Stimulated activated CD4-positive, alpha-beta T cell treated with anti-CD3 and anti-CD28 coated beads, Interleukin-1b, Interleukin-23, amount 100 ng/mL, for 1 hour (primary cell): ENCODE results near the gene MAPRE3.
"Not testable (repeated sequence)": the region's sequence is repeated elsewhere in the genome, so short reads cannot be mapped to it uniquely, and the experiment has no call there.

ENCODE experiments used
- DNase-seq, 2 donors: peaks; one replicate each; pipeline ENCODE4 v3.0.0-alpha.2; 2020; ENCODE audit warnings: low read depth in 2 of 2

The MAPRE3 gene

GRCh38 chr2:27070653-27071276 is 100.3 kb downstream of the MAPRE3 start:
- no peak for DNase-seq

GRCh38 chr2:27071277-27071989 is 101.0 kb downstream of the MAPRE3 start, which contains the start of gene OST4:
Gene OST4, minus strand, starts transcription at chr2:27071654.
- DNase-seq = peak; percentile 68 to 80

- no peak for DNase-seq
Measured at GRCh38 chr2:27071990-27072830, 101.8 kb downstream of the MAPRE3 start.

GRCh38 chr2:27072920-27073319 is 102.5 kb downstream of the MAPRE3 start:
- DNase-seq = no peak

- DNase-seq = no peak
Measured at GRCh38 chr2:27073782-27074181, 103.3 kb downstream of the MAPRE3 start.

GRCh38 chr2:27074738-27075565 is 104.5 kb downstream of the MAPRE3 start:
- DNase-seq = no peak

GRCh38 chr2:27075566-27075871 is 105.1 kb downstream of the MAPRE3 start:
- not testable (repeated sequence) for DNase-seq

- no peak for DNase-seq
Measured at GRCh38 chr2:27076323-27076722, 105.9 kb downstream of the MAPRE3 start.
